Muscle layer of colon (tissue), 2 donors: ENCODE measurements around the gene MOB1B.
"Not testable (repeated sequence)": the region's sequence is repeated elsewhere in the genome, so short reads cannot be mapped to it uniquely, and the experiment has no call there.

Experiments used
- H3K27ac ChIP-seq: one replicate; pipeline ENCODE4 v1.7.0; 2013; ENCODE audit warnings: low read depth, mild to moderate bottlenecking, low read length, moderate library complexity
- H3K27me3 ChIP-seq, 2 donors: one replicate each; pipeline ENCODE4 v1.7.0; 2013; ENCODE audit warnings: low read length in 2 of 2, mild to moderate bottlenecking in 2 of 2; ENCODE audit not compliant: insufficient read depth in 2 of 2, control insufficient read depth in 1 of 2
- H3K36me3 ChIP-seq: one replicate; pipeline ENCODE4 v1.7.0; 2013; ENCODE audit warnings: mild to moderate bottlenecking, low read length; ENCODE audit not compliant: insufficient read depth
- H3K4me1 ChIP-seq: one replicate; pipeline ENCODE4 v1.7.0; 2013; ENCODE audit warnings: mild to moderate bottlenecking, low read length; ENCODE audit not compliant: insufficient read depth
- H3K4me3 ChIP-seq, 2 donors: one replicate each; pipeline ENCODE4 v1.7.0; 2013; ENCODE audit warnings: low read length in 2 of 2, low read depth in 1 of 2, mild to moderate bottlenecking in 1 of 2, moderate library complexity in 1 of 2
- H3K9ac ChIP-seq: one replicate; pipeline ENCODE4 v1.7.0; 2013; ENCODE audit warnings: low read length
- H3K9me3 ChIP-seq: one replicate; pipeline ENCODE4 v1.7.0; 2013; ENCODE audit warnings: mild to moderate bottlenecking, low read length
- donor health status: abdominal sarcoma.
- donor health status: Adenocarcinoma of cecum.

MOB1B gene

GRCh38 chr4:70892086-70892769 is 9.9 kb upstream of the MOB1B start:
- Histone ChIP-seq H3K36me3 (no peaks in the 10 kb centered on the region), H3K9ac (no peak overlapping the region), H3K4me3 (no peak overlapping the region), H3K27ac (no peak overlapping the region), H3K27me3 (no peaks in the 10 kb centered on the region), H3K9me3 (no peaks in the 10 kb centered on the region), H3K4me1 (peaks cover 15% of the 10 kb centered on the region)

GRCh38 chr4:70893790-70894189 is 8.4 kb upstream of the MOB1B start:
- no peaks in the 10 kb centered on the region for H3K27me3 ChIP-seq

GRCh38 chr4:70895405-70895804 is 6.8 kb upstream of the MOB1B start:
- Histone ChIP-seq H3K4me1 (peaks cover 15% of the 10 kb centered on the region), H3K9me3 (no peaks in the 10 kb centered on the region), H3K4me3 (no peak overlapping the region), H3K27me3 (no peaks in the 10 kb centered on the region), H3K27ac (no peak overlapping the region), H3K9ac (no peak overlapping the region), H3K36me3 (no peaks in the 10 kb centered on the region)

More at GRCh38 chr4:70893790-70894189, 8.4 kb upstream of the MOB1B start:
- no peak overlapping the region for H3K27ac ChIP-seq
- H3K9ac ChIP-seq: no peak overlapping the region
- H3K4me1 ChIP-seq: peaks cover 15% of the 10 kb centered on the region
- H3K9me3 ChIP-seq: no peaks in the 10 kb centered on the region
- H3K36me3 ChIP-seq: no peaks in the 10 kb centered on the region
- no peak overlapping the region for H3K4me3 ChIP-seq

- H3K9ac ChIP-seq: no peak overlapping the region
- H3K27ac ChIP-seq: no peak overlapping the region
- peaks cover 15% of the 10 kb centered on the region for H3K4me1 ChIP-seq
- H3K27me3 ChIP-seq: no peaks in the 10 kb centered on the region
- H3K9me3 ChIP-seq: no peaks in the 10 kb centered on the region
- no peak overlapping the region for H3K4me3 ChIP-seq
- no peaks in the 10 kb centered on the region for H3K36me3 ChIP-seq
These were observed 6.2 kb upstream of the MOB1B start for GRCh38 chr4:70895811-70896491.

GRCh38 chr4:70898581-70898980 is 3.6 kb upstream of the MOB1B start:
- H3K27ac ChIP-seq, H3K27me3 ChIP-seq, H3K9me3 ChIP-seq, H3K4me3 ChIP-seq, H3K36me3 ChIP-seq, H3K9ac ChIP-seq: not testable (repeated sequence)
- peaks cover 19% of the 10 kb centered on the region for H3K4me1 ChIP-seq

GRCh38 chr4:70901607-70901983 is 574 bp upstream of the MOB1B start:
- Histone ChIP-seq H3K27me3 (no peaks in the 10 kb centered on the region), H3K4me3 (peak overlapping the region; percentile 67 to 85), H3K27ac (peak overlapping the region; percentile 25), H3K36me3 (peaks cover 8% of the 10 kb centered on the region), H3K4me1 (peaks cover 6% of the 10 kb centered on the region), H3K9ac (peak overlapping the region; percentile 79), H3K9me3 (no peaks in the 10 kb centered on the region)

GRCh38 chr4:70902577-70903290 is 565 bp downstream of the MOB1B start:
- H3K9ac ChIP-seq: peak overlapping the region; percentile 81
- H3K4me1 ChIP-seq: peaks cover 6% of the 10 kb centered on the region
- peaks cover 8% of the 10 kb centered on the region for H3K36me3 ChIP-seq
- no peaks in the 10 kb centered on the region for H3K27me3 ChIP-seq
- H3K9me3 ChIP-seq: no peaks in the 10 kb centered on the region
- H3K4me3 ChIP-seq: peak overlapping the region; percentile 67 to 90
- H3K27ac ChIP-seq: peak overlapping the region; percentile 25

GRCh38 chr4:70903291-70903603 is 1.1 kb downstream of the MOB1B start:
- Histone ChIP-seq H3K4me1 (peaks cover 6% of the 10 kb centered on the region), H3K27ac (peak overlapping the region; percentile 25), H3K4me3 (peak overlapping the region; percentile 67 to 90), H3K9ac (peak overlapping the region; percentile 81), H3K27me3 (no peaks in the 10 kb centered on the region), H3K9me3 (no peaks in the 10 kb centered on the region), H3K36me3 (peaks cover 8% of the 10 kb centered on the region)

- H3K36me3 ChIP-seq: peaks cover 8% of the 10 kb centered on the region
- peaks cover 10% of the 10 kb centered on the region for H3K4me1 ChIP-seq
- no peaks in the 10 kb centered on the region for H3K27me3 ChIP-seq
- no peak overlapping the region for H3K27ac ChIP-seq
- no peaks in the 10 kb centered on the region for H3K9me3 ChIP-seq
- no peak overlapping the region for H3K9ac ChIP-seq
- no peak overlapping the region for H3K4me3 ChIP-seq
These were observed 6.9 kb downstream of the MOB1B start for GRCh38 chr4:70908993-70909556.

- no peaks in the 10 kb centered on the region for H3K27me3 ChIP-seq
- no peaks in the 10 kb centered on the region for H3K36me3 ChIP-seq
- H3K9ac ChIP-seq: no peak overlapping the region
- H3K4me3 ChIP-seq: no peak overlapping the region
- H3K9me3 ChIP-seq: no peaks in the 10 kb centered on the region
- no peak overlapping the region for H3K27ac ChIP-seq
- peaks cover 19% of the 10 kb centered on the region for H3K4me1 ChIP-seq
These were observed 11.8 kb downstream of the MOB1B start for GRCh38 chr4:70914000-70914399.

- Histone ChIP-seq H3K27ac (no peak overlapping the region), H3K4me1 (peaks cover 19% of the 10 kb centered on the region), H3K9ac (no peak overlapping the region), H3K36me3 (no peaks in the 10 kb centered on the region), H3K9me3 (no peaks in the 10 kb centered on the region), H3K27me3 (no peaks in the 10 kb centered on the region), H3K4me3 (no peak overlapping the region)
These were observed 12.5 kb downstream of the MOB1B start for GRCh38 chr4:70914631-70915030.
